Hepatocyte (in vitro differentiated cells): ENCODE results near the gene COL19A1.
"Not testable (repeated sequence)": the region's sequence is repeated elsewhere in the genome, so short reads cannot be mapped to it uniquely, and the experiment has no call there.

Source experiments
- CTCF ChIP-seq: fragments of 200-600 bp; sonication (generic); IDR thresholded peaks from 2 replicates; pipeline ENCODE4 v1.5.1; 2016; ENCODE audit warnings: antibody characterized with exemption, mild to moderate bottlenecking; ENCODE audit not compliant: poor library complexity
- EZH2phosphoT487 ChIP-seq: fragments of 200-600 bp; sonication (generic); IDR thresholded peaks from one replicate; pipeline ENCODE4 v1.6.1; 2018; ENCODE audit warnings: antibody characterized with exemption, mild to moderate bottlenecking, low read depth, moderate library complexity; ENCODE audit not compliant: unreplicated experiment, severe bottlenecking

DNA sequence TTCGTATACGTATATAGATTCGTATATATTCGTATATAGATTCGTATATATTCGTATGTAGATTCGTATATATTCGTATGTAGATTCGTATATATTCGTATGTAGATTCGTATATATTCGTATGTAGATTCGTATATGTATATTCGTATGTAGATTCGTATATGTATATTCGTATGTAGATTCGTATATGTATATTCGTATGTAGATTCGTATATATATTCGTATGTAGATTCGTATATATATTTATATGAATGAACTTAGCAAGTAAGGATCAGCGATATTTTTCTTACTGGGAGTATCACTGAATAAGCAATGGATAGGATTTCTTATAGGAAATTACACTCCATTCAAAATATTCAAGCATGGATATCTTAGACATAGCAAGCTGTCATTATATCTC, 55.3 kb downstream of the COL19A1 start:
- not testable (repeated sequence) for TF ChIP-seq EZH2phosphoT487, CTCF
